ENCODE results near the gene RIPOR2.

The RIPOR2 gene, protein sequence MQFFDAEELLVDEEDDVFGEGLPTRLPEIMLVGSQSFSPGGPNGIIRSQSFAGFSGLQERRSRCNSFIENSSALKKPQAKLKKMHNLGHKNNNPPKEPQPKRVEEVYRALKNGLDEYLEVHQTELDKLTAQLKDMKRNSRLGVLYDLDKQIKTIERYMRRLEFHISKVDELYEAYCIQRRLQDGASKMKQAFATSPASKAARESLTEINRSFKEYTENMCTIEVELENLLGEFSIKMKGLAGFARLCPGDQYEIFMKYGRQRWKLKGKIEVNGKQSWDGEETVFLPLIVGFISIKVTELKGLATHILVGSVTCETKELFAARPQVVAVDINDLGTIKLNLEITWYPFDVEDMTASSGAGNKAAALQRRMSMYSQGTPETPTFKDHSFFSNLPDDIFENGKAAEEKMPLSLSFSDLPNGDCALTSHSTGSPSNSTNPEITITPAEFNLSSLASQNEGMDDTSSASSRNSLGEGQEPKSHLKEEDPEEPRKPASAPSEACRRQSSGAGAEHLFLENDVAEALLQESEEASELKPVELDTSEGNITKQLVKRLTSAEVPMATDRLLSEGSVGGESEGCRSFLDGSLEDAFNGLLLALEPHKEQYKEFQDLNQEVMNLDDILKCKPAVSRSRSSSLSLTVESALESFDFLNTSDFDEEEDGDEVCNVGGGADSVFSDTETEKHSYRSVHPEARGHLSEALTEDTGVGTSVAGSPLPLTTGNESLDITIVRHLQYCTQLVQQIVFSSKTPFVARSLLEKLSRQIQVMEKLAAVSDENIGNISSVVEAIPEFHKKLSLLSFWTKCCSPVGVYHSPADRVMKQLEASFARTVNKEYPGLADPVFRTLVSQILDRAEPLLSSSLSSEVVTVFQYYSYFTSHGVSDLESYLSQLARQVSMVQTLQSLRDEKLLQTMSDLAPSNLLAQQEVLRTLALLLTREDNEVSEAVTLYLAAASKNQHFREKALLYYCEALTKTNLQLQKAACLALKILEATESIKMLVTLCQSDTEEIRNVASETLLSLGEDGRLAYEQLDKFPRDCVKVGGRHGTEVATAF

DNA sequence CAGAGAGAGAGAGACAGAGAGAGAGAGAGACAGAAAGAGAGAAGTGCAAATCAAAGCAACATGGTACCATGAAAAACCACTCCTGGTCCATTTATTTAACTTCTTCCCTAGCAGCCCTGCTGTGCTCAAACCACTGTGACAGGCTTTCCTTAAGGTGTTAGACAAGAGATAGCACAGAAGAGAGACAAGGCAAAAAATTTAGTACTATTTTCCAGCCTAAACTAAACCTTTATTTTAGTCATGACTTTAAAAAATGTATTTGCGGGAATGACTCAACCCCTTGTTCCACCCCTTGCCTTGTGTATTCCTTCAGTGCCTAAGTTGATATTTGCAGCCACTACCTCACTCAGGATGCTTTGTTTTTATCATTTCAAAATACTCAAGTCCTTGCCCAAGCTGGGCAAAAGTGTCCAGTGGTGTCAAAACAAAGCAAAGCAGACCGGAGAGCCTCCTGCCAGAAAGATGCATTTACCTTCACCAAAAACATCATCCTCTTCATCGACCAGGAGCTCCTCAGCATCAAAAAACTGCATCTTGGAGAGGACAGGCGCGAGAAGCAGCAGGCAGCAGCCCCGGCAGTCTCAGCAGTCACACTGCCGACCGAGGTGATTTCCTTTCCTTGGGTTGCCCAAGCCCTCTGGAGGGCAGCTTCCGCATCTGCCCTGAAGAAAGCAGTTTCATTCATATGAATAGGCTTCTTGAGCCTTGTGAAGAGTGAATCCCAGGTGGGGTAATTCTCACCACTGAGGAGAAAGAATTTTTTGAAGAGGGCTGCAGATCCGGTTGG, at the start of gene RIPOR2:
RIPOR2 (minus strand) TSS at position 595 of the 787 bp plus-strand sequence; CDS start at position 533, 62 bp downstream.
- peak; percentile 61 for DNase-seq (ENCODE audit: low read depth)

DNA sequence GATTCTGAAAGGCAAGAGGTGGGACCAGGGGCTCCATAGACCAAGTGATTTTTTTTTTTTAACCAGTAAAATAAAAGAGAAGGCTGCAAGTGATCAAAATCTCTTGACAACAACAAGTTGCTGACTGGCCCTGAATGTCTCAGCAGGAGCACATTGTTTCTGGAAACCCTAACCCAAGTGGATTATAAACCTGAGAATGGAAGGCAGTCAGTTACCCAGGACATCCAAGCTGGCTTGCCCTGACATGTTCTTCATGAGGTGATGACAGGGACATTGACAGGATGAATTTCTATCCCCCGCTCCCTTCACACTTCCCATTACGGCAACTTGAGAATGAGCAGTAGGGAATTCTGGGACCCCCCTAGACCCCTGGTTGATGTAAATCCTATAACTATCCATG, 49.6 kb upstream of the RIPOR2 start:
- DNase-seq (ENCODE audit: low read depth): no peak

DNA sequence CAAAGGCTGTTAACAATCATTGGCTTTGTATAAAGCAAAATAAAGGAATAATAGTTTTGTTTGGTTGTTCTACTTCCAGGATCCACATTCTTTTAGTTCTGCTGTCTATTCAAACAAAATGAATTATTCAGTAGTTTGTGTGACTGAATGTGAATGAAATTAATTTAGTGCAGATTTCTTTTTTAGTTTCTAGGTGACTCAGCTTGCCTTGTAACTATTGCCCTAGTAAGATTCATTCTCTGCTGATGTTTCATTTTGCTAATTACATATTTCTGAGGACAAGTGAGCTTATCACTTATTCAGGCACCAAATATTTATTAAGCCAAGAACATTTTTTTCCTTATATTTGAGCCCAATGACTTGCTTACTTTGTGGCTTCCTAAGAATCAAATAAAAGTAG, 46.5 kb upstream of the RIPOR2 start:
- no peak for DNase-seq (ENCODE audit: low read depth)

- DNase-seq (ENCODE audit: low read depth): no peak
Measured at GRCh38 chr6:24981386-24981760, 45.6 kb upstream of the RIPOR2 start.

- DNase-seq (ENCODE audit: low read depth): no peak
Measured at GRCh38 chr6:24980507-24981385, 45.0 kb upstream of the RIPOR2 start.

- no peak for DNase-seq (ENCODE audit: low read depth)
Measured at GRCh38 chr6:24979176-24979575, 43.4 kb upstream of the RIPOR2 start.

- no peak for DNase-seq (ENCODE audit: low read depth)
Measured at GRCh38 chr6:24974182-24975171, 38.7 kb upstream of the RIPOR2 start.

- DNase-seq (ENCODE audit: low read depth): no peak
Measured at GRCh38 chr6:24972311-24972958, 36.7 kb upstream of the RIPOR2 start.

- no peak for DNase-seq (ENCODE audit: low read depth)
Measured at GRCh38 chr6:24971067-24971466, 35.3 kb upstream of the RIPOR2 start.

DNA sequence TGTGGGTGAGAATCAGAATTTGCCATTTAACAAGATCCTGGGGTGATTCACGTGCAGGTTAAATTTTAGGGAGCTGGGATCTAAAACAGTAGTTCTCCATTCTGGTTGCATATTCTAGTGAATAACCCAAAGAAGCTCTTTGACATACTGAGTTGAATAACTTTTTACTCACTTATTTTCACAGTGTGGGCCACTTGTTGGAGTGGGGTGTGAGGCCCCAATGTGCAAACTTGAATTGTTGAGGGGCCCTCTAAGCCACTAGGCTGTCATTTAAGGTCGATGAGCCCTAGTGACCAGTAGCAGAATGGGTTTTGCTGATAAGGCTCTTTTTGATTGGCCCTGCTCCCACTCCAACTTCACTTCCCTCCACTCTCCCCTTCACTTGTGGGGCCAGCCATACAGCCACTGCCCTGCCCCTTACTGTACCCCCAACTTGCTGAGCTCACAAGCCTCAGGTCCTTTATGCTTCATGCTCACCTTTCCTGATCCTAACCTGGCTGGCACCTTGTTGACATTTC, 33.6 kb upstream of the RIPOR2 start:
- DNase-seq (ENCODE audit: low read depth): no peak

GRCh38 chr6:24968783-24969182, 33.0 kb upstream of the RIPOR2 start:
- no peak for DNase-seq (ENCODE audit: low read depth)

- no peak for DNase-seq (ENCODE audit: low read depth)
Measured at GRCh38 chr6:24967211-24967610, 31.5 kb upstream of the RIPOR2 start.

GRCh38 chr6:24966381-24966780, 30.6 kb upstream of the RIPOR2 start:
- no peak for DNase-seq (ENCODE audit: low read depth)

DNA sequence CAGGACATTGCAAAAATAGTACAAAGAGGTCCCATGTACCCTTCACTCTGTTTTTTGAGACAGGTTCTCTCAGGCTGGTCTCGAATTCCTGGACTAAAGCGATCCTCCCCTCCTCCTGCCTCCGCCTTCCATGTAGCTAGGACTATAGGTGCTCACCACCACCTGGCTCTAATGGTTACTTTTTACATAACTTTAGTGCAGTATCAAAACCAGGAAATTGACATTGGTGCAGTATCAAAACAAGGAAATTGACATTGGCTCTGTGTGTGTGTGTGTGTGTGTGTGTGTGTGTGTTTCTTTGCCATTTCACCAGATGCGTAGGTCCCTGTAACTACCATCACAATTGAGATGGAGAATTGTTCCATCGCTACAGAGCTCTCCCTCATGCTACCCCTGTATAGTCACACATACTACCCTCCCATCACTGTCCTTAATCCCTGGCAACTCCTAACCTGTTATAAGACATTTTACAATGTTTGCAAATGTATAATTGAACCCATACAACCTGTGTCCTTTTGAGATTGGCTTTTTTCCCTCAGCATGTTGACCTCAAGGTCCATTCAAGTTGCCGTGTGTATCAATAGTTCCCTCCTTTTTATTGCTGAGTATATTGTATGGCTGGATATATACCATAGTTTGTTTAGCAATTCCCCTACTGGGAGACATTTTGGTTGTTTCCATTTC, 28.3 kb upstream of the RIPOR2 start:
- DNase-seq (ENCODE audit: low read depth): no peak

DNA sequence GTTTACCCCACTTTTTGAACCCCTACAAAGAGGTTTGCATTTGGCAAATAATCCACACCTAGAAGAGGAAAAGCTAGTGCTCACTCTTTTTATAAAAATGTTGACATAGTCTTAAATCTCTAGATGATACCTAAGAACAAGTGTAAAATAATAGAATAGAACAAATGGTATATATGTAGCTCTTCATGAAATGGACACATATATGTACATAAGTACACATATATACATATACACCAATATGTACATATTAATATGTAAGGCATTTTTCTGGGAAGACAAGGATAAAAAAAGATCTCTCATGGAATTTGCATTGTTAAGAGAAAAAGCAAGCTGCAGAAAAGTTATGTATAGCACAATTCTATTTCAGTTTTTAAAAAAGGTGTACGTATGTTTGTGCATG, 27.6 kb upstream of the RIPOR2 start:
- DNase-seq (ENCODE audit: low read depth): no peak

GRCh38 chr6:24961852-24962251, 26.1 kb upstream of the RIPOR2 start:
- no peak for DNase-seq (ENCODE audit: low read depth)

GRCh38 chr6:24960991-24961475, 25.3 kb upstream of the RIPOR2 start:
- DNase-seq (ENCODE audit: low read depth): no peak

- DNase-seq (ENCODE audit: low read depth): no peak
Measured at GRCh38 chr6:24959319-24959718, 23.6 kb upstream of the RIPOR2 start.
